Hematopoietic multipotent progenitor cell (in vitro differentiated cells): Measurements from ENCODE around the gene CIAO3. TPM values are rescaled to one million over a fixed set of nuclear protein-coding genes. Genes with fewer than 3 reads are reported as not detected.

ENCODE experiments used
- DNase-seq, 3 donors: peaks; one replicate each; pipeline ENCODE4 v3.0.0-alpha.2; 2011 to 2015; ENCODE audit warnings: low read depth in 2 of 3, low spot score in 2 of 3
- total RNA-seq: library from RNA; depleted of rRNA; stranded (reverse); fragments of >200 nt; gene quantifications from one replicate; pipeline ENCODE4 v1.2.3, GENCODE V29; 2012

CIAO3 gene
- 72.2 TPM for total RNA-seq

DNA sequence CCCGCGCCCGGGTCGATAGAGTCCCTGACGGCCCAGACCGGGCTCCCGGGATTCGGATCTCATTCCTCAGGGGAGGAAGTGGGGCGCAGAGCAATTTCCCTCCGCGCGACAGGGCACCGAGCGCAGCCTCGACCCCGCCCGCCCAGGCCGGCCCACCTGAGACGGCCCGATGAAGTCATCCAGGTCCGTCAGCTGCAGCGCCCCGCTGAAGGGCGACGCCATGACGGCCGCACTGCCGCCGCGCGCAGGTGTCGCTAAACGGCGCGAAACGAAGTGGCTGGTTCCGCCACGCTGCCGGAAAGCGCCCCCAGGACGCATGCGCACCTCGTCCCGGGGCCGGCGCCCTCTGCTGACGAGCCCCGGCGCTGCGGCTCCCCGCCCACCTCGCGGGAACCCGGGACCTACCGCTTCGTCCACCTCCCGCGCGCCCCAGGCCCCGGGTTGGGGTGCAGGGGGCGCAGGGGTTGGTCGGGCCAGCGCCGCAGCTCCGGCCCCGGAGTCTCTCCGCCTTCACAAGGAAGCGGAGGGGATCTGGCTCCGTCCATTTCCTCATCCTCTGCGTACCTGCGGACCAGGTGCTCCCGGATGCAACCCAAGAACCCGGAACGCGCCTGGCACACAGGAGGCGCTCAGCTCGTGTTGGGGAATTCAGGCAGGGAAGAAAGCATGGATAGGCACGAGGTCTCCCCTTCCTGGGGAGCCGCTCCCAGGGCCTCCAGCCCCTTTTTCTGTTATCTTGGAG, at the start of gene CIAO3:
Gene CIAO3, minus strand, starts transcription at position 234 of the 742 bp plus-strand sequence. Its CDS starts 12 bp downstream, at position 222.
- DNase-seq = peak; percentile 90 to 97 (median 91)

DNA sequence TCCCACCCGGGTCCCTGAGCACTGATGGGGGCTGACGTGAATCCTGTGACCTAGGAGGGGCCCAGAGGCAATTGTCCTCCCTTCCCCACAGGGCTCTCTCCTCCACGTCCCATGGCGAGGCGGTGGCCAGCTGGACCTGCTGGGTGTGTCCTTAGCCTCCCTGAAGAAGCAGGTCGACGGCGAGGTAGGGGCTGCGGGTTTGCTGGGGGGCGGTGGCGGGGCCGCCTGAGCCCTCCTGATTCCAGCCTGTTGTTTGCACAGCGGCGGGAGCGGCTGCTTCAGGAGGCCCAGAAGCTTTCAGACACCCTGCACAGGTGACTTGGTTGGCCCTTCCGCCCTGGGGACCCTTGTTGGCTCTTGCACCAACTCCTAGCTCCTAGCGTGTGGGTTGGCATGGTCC, 49.3 kb upstream of the CIAO3 start:
- no peak for DNase-seq

DNA sequence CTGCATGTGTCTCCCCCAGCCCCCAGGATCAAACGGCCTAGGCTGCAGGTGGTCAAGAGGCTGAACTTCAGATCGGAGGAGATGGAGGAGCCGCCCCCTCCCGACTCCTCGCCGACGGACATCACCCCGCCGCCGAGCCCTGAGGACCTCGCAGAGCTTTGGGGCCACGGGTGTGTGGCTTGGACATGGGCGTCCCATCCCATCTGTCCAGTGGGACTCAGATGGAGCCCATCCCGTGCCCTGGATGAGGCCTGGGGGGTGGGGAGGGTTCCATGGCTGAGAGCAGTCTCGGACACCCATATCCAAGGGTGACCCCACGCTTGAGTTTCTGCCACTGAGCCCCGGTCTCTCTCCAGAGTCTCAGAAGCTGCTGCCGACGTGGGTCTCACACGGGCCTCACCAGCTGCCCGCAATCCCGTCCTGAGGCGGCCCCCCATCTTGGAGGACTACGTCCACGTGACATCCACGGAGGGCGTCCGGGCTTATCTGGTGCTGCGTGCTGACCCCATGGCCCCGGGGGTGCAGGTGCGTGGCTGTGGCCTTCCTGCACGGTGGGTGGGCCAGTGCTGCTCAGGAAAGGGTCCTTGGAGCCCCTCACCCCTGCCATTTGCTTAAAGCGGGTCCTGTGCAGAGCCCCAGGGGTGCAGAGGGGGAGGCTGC, 48.5 kb upstream of the CIAO3 start:
- no peak for DNase-seq

DNA sequence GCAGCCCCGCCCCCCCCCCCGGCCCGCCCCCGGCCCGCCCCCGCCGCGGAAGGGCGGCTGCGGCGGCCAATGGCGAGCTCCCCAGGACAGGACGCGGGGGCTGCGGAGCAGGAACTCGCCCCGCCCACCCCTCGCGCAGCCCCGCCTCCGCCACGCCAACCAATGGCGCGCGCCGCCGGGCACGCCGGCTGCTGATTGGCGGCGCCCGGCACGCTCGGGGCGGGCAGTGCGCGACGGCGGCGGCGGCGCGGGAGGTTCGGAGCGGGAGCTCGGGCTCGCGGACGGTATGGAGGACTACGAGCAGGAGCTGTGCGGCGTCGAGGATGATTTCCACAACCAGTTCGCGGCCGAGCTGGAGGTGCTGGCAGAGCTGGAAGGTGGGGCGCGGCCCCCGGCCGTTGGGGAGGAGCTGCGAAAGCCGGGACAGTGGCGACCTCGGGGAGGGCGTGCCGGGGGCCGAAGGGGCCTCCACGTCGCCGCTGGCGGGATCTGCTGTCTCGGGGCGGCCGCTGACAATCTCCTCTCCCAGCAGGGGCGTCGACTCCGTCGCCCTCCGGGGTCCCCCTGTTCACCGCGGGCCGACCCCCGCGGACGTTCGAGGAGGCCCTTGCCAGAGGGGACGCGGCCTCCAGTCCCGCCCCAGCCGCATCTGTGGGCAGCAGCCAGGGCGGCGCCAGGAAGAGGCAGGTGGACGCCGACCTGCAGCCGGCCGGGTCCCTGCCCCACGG, 47.8 kb upstream of the CIAO3 start, which contains the start of gene CHTF18:
Gene CHTF18, plus strand, starts transcription at position 222 of the 728 bp plus-strand sequence. Its CDS starts 65 bp downstream, at position 287.
- DNase-seq = peak; percentile 83 to 92 (median 87)

DNA sequence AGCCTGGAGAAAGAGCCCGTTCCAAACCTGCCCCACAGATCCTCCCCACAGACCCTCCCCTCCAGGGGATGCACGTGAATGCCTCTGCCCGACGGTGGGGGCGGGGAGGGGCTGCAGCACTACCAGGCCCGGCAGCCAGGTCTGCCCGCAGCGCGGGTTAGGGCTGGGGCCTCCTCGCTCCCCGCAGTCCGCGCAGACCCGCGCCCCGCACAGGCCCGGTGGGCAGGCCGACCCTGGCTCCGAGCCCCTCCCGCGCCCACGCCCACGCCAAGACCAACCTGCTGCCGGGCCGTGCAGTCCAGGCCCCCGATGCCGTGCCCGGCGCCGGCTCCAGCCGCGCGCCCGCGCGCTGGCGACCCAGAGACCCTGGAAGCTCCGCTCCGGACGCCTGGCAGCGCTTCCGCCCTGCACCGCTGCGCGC, 47.2 kb upstream of the CIAO3 start, which contains the start of gene RPUSD1:
Gene RPUSD1, minus strand, starts transcription at position 404 of the 421 bp plus-strand sequence. CDS start 644 bp downstream, outside the sequence.
- DNase-seq = peak in 1 of 3 donors; percentile 56

DNA sequence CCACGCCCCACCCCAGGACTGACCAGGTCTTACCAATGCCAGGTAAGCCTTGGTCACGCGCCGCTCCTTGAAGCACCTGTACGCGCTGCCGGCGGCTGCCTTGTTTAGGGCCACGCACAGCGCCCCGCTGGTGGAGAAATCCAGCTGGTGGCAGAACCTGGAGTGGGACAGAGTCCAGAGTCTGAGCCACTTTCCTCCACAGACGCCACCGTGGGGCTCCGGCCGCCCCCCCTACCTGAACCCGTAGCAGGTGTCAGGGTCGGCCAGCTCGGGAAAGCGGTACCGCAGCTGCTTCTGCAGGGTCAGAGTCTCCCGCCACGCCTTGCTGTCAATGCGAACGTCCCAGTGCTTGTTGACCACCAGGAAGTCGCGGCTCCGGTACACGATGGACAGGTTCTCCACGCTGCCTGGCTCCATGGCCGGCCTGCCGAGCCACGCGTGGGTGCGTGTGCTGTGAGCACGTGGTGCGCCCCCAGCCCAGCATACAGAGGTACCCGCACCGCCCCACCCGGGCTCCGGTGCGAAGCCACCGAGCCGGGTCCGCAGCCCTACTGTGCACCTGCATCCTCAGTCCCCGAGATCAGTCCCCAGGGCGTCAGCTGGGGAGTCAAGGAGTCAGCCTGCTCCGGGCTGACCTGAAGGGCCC, 46.6 kb upstream of the CIAO3 start:
- no peak for DNase-seq

DNA sequence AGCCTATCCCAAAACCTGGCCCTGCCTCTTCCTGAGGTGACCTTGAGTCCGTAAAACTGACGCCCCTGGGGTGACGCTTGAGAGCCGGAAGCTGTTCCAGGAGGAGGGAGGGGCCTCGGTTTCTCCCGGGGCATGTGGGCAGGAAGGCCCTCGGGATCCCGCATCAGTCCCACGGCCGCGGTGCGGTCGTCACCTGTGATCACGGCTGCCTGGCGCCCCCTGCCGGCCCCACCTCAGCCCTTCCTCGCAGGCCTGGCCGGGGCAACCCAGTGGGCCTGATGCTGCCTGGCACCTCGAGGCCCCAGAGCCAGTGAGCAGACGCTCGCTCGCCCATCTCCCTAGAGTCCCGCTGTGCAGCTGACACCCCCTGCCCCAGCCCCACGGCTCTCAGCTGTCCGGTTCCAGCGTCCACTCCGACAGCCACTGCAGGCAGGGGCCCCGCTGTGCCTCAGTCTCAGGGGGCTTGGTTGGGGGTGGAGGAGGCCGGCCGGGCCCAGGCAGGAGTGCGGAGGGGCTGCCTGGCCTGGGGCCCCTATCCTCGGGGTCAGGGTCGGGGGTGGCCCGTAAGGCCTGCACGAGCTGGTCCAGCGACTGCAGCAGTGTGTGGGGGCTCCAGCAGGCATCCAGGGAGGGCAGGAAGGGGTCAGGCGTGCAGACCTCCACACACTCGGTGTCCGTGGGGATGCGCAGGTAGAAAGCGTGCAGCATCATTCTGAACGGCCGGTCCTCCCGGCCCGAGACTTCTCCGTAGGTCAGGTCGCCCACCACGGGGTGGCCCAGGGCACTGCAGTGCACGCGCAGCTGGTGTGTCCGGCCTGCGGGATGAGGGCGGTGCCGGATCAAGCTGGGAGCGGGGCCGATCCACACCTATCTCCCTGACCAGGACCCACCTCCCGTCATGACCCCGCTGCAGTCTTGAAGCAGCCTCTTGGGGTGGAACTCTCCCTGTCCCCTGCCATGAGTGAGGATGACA, 45.1 kb upstream of the CIAO3 start:
- DNase-seq = peak; percentile 49 to 67 (median 63)

DNA sequence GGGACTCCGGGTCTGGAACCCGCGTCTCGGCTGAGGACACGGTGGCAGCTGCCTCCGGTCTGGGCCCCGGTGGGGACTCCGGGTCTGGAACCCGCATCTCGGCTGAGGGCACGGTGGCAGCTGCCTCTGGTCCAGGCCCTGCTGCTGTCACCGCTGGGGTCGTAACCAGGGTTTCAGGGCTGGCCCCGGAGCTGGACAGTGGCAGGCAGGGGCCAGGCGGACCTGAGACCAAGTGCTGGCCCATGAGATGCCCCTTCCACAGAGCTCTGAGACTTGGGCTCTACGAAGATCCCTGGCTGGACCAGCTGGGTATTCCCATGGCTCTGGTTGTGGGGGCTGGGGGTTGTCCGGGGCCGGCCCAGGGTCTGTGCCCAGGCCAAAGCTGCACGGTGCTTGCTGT, 43.6 kb upstream of the CIAO3 start:
- DNase-seq = no peak

DNA sequence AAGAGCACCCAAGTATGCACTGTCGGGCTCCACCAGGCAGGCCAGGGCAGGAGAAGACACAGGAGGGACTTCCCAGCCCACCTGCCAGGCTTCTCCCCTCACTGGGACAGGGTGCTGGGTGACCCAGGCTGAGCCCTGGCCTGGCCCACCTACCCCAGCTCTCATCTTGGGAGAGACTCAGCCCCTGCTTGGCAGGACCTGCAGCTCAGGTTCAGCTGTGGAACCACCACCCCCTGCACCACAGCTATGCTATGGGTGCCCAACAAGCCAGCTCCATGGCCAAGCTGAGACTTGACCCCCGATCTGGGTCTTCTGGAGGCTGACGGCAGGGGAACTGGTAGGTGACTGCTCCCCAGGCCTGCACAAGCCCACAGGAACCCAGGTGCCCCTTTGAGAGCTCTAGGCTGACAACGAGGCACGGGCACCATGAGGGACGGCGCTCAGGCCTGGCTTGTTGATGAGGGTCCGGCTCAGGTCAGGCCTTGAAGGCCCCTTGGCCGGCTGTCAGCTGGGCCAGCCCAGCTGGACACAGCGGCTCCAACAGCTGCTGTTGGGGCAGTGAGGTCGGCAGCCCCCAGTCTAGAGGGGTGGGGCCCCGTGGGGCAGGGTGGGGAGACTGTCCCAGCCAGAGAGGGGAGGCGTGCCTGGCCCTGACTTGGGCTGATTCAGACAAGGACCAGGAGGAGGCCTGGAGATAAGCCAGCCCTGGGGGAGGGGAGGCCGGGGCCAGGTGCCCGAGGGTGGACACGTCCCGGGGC, 42.8 kb upstream of the CIAO3 start:
- DNase-seq = no peak

DNA sequence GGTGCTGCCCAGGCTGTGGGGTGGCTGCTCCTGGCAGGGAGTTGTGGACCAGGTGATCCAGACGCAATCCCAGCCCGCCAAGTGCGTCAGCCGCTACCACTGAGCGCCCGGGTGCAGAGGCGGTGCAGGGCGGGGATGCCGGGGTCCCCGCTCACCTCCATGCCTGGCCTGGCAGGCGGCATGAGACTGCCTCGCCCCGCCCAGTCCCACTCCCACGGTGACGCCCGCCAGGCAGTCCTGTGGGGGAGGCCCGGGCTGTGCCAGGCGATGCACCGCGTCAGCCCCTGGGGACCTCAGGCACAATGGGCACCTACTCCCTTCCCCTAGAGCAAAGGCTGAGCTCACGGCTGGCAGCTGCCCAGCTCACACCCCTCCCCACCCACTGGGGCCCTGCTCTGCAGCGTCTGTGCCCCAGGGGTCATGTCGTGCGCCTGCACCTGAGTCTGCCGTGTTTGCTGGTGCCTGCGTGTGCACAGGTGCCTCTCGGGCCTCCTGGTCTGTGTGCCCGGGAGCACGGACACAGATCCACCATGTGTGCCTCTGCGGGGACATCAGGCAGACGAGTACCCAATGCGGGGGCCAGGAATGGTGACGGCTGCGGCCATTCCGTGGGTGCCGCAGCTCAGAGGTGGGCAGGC, 42.1 kb upstream of the CIAO3 start:
- no peak for DNase-seq

DNA sequence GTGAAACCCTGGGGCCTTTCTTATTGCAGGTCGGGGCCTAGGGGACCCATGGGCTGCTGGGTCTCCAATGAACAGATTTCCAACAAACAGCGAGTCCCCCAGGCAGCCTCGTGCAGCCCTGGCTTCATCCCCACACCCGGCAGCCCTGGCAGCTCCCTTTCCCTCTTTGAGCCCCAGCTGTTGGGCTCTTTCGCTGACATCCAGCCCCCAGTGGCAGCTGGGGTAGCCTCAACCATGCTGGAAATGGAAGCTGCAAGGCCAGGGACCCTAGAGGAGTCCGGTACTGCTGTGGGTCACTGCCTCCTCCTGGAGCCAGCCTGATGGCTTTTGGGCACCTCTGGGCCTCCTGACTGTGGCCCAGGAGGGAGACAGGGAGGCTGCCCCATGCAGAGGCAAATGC, 41.5 kb upstream of the CIAO3 start:
- DNase-seq = no peak

DNA sequence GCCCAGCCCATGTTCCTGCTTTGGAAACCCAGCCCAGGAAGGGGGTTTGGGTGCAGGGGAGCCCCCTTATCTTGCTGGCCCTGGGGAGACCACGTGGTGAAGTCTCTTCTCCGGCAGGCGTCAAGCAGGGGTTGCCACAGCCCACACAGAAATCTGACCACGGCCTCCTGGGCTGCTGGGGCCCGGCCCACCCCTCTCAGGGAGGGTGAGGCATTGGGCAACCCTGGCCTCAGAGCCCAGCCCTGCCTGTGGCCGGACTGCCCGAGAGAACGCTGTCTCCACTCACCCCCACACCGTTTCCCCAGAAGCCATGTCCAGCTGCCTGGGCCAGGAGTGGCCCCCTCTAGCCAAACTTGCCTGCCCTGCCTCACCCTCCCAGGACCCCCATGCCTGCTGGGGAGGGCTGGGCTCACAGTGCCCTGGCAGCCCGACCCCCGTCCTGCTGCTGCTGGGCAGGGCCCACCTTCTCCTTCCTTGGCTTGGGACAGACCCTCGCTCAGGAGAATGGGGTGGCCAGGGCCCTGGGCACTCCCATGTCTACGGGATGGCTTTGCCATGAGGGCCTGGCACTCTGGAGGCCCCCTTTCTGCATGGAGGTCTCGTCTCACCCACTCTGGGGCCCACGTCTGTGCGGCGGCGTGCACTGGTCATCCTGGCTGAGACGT, 40.7 kb upstream of the CIAO3 start:
- DNase-seq = no peak

DNA sequence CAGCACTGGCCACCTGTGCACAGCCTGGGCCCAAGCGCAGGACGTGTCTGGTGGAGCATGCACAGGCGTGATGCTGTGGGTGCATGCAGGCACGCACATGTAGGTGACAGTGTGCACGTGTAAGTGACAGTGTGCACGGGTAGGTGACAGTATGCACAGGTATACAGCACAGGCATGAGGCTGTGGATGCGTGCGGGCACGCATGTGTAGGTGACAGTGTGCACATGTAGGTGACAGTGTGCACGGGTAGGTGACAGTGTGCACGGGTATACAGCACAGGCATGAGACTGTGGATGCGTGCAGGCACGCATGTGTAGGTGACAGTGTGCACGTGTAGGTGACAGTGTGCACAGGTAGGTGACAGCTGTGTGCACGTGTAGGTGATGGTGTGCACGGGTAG, 39.5 kb upstream of the CIAO3 start:
- no peak for DNase-seq

DNA sequence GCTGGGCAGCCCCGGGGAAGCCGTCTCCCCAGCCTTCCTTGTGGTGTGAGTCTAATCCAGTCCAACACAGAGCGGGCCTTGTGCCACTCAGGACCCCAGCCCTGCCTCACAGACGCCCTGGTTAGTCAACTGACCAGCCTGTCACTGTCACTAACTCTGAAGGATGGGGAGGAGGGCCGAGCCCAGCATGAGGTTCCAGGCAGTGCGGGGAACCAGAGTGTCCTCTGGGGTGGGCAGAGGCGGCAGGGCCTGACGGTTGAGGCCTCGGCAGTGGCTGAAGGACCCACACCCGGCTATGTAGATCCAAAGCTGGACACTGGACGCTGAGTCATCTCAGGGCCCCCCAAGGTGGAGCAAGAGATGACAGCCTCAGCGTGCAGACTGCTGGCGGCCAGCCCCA, 38.8 kb upstream of the CIAO3 start:
- no peak for DNase-seq

DNA sequence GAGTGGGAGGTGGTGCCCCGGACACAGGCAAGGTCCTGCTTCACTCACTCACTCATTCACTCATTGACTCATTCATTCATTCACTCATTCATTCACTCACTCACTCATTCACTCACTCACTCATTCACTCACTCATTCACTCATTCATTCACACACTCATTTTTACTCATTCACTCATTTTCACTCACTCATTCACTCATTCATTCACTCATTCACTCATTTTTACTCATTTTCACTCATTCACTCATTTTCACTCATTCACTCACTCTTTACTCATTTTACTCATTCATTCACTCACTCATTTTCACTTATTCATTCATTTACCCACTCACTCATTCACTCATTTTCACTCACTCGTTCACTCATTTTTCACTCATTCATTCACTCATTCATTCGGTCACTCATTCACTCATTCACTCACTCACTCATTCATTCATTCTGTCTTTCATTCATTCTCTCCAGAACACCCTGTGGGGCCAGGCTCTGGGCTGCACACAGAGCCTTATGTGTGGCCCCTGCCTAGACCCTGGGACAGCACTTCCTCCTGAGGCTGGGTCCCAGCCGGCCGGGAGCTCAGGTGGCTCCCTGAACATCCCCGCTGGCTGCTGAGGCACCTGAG, 38.2 kb upstream of the CIAO3 start:
- DNase-seq = no peak

DNA sequence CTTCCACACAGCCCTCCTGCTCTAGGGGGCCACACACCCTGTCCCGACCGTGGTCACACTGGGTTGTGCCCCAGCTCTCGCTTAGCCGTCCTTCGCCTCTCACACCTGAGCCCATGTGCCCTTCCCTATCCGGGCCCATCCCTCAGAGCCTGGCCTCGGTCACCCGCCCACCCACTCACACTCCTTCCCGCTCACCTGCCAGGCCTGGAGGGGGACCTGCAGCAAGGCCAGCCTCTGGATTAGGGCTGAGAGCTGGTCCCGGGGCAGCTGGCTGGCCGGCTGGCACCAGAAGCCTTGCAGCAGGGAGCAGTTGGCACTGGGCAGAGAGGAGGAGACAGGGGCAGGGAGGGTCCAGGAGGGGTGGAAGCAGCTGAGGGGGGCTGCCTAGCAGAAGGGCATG, 37.6 kb upstream of the CIAO3 start:
- DNase-seq = no peak

DNA sequence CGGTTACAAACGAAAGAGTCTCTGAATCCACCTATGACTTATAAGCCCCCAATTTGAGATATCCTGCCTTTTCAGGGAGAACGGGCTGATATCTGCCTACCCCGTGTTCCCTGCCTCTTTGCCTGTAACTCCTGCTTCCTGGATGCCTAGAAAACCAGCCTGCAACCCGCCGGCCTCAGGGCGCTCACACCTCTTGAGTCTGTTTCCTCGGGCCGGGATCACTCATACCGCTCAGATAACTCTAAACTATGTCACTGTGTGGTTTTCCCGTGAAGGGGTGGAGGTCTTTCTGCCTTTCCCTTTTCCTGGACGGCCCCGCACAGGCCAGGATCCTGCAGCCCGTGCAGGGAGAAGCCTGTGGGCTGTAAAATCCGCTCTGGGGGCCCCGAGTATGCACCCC, 37.0 kb upstream of the CIAO3 start:
- DNase-seq = no peak
